A673 (cell line): ENCODE results near the gene VDAC1.
"Not testable (repeated sequence)": the region's sequence is repeated elsewhere in the genome, so short reads cannot be mapped to it uniquely, and the experiment has no call there.

Experiments used
- CTCF ChIP-seq: fragments of 300-800, 200-600 bp; sonication (generic); conservative IDR thresholded peaks from 2 replicates; pipeline ENCODE4 v1.5.1; 2017; ENCODE audit warnings: low read depth, mild to moderate bottlenecking, antibody characterized with exemption, low read length, moderate library complexity, mixed read lengths
- EZH2 ChIP-seq: fragments of 200-600 bp; sonication (generic); IDR thresholded peaks from 2 replicates; pipeline ENCODE4 v1.6.1; 2017; ENCODE audit warnings: borderline replicate concordance, low read depth, mild to moderate bottlenecking, mixed read lengths, antibody characterized with exemption, low read length; ENCODE audit not compliant: poor library complexity, severe bottlenecking

GRCh38 chr5:133935991-133936650, 68.7 kb downstream of the VDAC1 start:
- not testable (repeated sequence) for TF ChIP-seq CTCF, EZH2
